K562 (cell line): ENCODE data around the gene ELOVL5. TPM values are rescaled to one million over a fixed set of nuclear protein-coding genes. Genes with fewer than 3 reads are reported as not detected.

ENCODE experiments used
- GTF2F1 ChIP-seq: IDR thresholded peaks from 2 replicates; pipeline ENCODE4 v1.6.1; 2011; ENCODE audit warnings: low read depth, low read length, improper control_type of control experiment
- HMGN3 ChIP-seq: IDR thresholded peaks from 2 replicates; pipeline ENCODE4 v1.6.1; 2011; ENCODE audit warnings: borderline replicate concordance, low read depth, mild to moderate bottlenecking, mixed read lengths, low read length; ENCODE audit not compliant: insufficient read length; ENCODE audit errors: extremely low read depth
- NFIX ChIP-seq: fragments of 250-450 bp; sonication (Bioruptor Pico); IDR thresholded peaks from 2 replicates; pipeline ENCODE4 v1.4.0; 2020; ENCODE audit warnings: low read depth, mild to moderate bottlenecking, moderate library complexity
- PRMT5 ChIP-seq: sonication (generic); formaldehyde crosslinking; IDR thresholded peaks from 2 replicates; pipeline ENCODE4 v1.5.0; 2020; ENCODE audit warnings: missing genetic modification reagents
- polyA plus RNA-seq, 8 experiments: library from polyadenylated mRNA; depleted of rRNA in 4 of 8; stranded (reverse) in 5 of 8; unstranded in 3 of 8; fragments of >200 nt; fragmentation: Nextera tagmentation in 2 of 8; fragmentation: Illumina TruSeq in 1 of 8; extraction: Ambion mirVana in 2 of 8; extraction: Trizol in 1 of 8; gene quantifications; 2 replicates each; pipeline versions ENCODE4 v1.2.1 to v1.2.3, GENCODE V29; 2011 to 2014; ENCODE audit warnings: inconsistent platforms in 1 of 8, missing spikeins in 1 of 8
- total RNA-seq, 7 experiments: library from RNA; depleted of rRNA in 6 of 7; stranded (reverse); fragments of >200 nt in 6 of 7; fragmentation: Illumina TruSeq in 2 of 7; extraction: Trizol in 2 of 7; gene quantifications; 2 replicates each; pipeline versions ENCODE4 v1.2.1 to v1.2.3, GENCODE V29; 2011 to 2021; ENCODE audit warnings: low replicate concordance in 1 of 7
- TF ChIP-seq, protein P1 (sequence below), 2 experiments: fragments of 450-650 bp; IDR thresholded peaks; 2 replicates each; pipeline ENCODE4 v1.6.1; 2016; ENCODE audit warnings: mild to moderate bottlenecking in 2 of 2, borderline replicate concordance in 1 of 2, low read depth in 1 of 2, moderate library complexity in 1 of 2

Gene ELOVL5
- total and polyA plus RNA-seq, 9 of the 15 experiments (the other 6 are each of a cell fraction or from before 2014, with no cell fraction given), result 70.6 to 245 (median 132) TPM

DNA sequence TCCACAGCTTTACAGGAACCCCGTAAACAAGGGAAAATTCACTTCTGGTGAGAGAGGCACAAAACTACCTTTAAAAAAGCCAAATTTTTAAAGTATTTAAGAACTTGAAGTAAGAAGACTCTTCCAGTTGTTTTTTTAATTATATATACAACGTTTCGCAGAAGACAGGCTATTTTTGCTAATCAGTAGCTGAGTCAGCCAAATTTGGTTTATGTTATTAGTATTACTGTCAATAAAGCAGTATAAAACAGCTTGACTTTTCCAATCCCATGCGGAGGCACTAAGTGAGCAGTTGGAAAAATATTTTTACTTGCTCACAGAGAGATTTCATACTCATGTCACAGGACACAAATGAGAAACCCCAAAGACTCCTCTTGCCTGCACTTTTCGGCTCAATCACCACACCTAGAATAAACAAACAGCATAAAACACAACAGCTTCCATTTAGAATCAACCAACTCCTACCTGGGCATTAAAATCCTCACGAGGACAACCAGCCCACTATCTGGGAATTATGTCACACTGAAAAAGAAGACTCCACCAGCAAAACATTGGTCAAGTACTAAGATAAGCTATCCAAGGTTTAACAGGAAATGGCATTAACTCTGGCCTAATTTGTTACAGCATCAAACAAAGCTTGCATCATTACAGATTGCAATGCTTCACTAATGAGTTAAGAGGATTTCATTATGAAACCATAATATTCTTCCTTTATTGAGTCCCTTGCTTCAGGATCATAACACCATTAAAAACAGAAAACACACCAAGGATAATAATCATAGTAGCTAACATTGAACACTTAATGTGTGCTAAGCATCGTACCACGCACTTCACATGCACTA lies 26.3 kb downstream of the ELOVL5 start (continued):
- TF ChIP-seq HMGN3, result no peak
- TF ChIP-seq, protein P1, sequence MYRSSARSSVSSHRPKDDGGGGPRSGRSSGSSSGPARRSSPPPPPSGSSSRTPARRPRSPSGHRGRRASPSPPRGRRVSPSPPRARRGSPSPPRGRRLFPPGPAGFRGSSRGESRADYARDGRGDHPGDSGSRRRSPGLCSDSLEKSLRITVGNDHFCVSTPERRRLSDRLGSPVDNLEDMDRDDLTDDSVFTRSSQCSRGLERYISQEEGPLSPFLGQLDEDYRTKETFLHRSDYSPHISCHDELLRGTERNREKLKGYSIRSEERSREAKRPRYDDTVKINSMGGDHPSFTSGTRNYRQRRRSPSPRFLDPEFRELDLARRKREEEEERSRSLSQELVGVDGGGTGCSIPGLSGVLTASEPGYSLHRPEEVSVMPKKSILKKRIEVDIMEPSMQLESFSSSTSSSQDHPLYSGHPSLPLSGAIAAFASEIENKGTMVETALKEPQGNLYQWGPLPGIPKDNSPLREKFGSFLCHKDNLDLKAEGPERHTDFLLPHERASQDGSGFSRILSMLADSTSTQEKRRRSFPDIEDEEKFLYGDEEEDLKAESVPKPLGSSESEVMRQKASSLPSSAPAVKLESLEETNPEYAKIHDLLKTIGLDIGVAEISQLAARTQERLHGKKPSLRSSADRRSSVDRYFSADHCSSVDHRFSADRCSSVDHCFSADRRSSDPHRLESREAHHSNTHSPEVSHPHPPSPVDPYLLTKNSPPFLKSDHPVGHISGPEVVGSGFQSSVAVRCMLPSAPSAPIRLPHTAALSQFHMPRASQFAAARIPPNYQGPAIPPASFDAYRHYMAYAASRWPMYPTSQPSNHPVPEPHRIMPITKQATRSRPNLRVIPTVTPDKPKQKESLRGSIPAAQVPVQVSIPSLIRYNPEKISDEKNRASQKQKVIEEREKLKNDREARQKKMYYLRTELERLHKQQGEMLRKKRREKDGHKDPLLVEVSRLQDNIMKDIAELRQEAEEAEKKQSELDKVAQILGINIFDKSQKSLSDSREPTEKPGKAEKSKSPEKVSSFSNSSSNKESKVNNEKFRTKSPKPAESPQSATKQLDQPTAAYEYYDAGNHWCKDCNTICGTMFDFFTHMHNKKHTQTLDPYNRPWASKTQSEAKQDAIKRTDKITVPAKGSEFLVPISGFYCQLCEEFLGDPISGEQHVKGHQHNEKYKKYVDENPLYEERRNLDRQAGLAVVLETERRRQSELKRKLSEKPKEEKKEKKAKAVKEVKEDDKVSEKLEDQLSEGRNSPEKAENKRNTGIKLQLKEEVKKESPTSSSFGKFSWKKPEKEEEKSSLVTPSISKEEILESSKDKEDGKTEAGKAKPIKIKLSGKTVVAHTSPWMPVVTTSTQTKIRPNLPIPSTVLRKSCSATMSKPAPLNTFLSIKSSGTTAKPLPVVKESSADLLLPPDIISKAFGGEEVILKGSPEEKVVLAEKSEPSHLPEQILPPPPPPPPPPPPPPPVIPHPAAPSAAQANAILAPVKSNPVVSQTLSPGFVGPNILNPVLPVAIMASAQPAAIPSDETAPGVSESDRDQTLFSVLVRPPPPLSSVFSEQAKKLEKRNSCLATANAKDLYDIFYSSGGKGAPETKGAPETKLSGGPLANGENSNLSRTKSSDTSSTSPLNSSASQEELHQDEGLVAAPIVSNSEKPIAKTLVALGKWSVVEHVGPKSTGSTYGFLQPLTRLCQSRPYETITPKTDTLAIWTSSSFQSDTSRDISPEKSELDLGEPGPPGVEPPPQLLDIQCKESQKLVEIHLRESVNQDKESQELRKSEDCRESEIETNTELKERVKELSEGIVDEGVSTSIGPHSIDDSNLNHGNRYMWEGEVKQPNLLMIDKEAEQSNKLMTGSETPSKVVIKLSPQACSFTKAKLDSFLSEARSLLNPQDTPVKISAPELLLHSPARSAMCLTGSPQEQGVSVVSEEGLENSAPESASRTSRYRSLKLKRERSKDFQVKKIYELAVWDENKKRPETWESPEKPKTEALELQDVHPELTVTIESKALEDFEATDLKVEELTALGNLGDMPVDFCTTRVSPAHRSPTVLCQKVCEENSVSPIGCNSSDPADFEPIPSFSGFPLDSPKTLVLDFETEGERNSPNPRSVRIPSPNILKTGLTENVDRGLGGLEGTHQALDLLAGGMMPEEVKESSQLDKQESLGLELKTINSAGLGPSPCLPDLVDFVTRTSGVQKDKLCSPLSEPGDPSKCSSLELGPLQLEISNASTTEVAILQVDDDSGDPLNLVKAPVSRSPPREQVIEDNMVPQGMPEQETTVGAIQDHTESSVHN (IDR thresholded peaks at IDR 0.05; ENCODE audit: borderline replicate concordance in 1 of 2, low read depth in 1 of 2), result no peak
- TF ChIP-seq NFIX, result no peak
- no peak for TF ChIP-seq PRMT5 (CRISPR knock-in tag)
- TF ChIP-seq GTF2F1, result no peak
